Ishikawa (cell line): Measurements from ENCODE around the gene ACP1.

Experiments used
- CEBPB ChIP-seq: IDR thresholded peaks from 2 replicates; pipeline ENCODE4 v1.6.1; 2012
- CREB1 ChIP-seq: IDR thresholded peaks from 2 replicates; pipeline ENCODE4 v1.6.1; 2012; ENCODE audit warnings: low read depth
- EP300 ChIP-seq: IDR thresholded peaks from 2 replicates; pipeline ENCODE4 v1.6.1; 2012; ENCODE audit warnings: borderline replicate concordance
- TAF1 ChIP-seq: IDR thresholded peaks from 2 replicates; pipeline ENCODE4 v1.6.1; 2012; ENCODE audit warnings: low read depth, mild to moderate bottlenecking
- YY1 ChIP-seq: IDR thresholded peaks from 2 replicates; pipeline ENCODE4 v1.6.1; 2012; ENCODE audit warnings: low read depth
- TF ChIP-seq, protein P1 (sequence below): IDR thresholded peaks from 2 replicates; pipeline ENCODE4 v1.6.1; 2012
- TF ChIP-seq, protein P2 (sequence below): IDR thresholded peaks from 2 replicates; pipeline ENCODE4 v1.6.1; 2012; ENCODE audit warnings: low read depth, mild to moderate bottlenecking

DNA sequence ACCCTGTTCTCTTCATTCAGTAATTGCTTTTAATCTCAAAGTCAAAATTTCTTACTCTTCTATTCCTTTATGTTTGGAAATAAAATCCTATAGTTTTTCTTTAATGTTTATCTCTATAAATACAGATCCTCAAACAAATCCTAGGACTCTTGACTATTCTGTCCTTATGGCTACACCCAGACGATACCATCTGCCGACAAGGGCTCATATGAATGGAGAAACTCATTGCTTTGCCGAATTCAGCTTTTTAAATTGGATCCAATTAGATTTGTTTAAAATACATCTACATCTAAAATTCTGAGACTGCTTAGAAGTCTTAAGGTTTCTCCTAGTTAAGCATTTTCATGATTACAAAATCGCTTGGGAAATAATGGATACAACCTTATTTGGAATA lies 14.2 kb downstream of the ACP1 start:
- TF ChIP-seq EP300 (no peak), TAF1 (no peak), CEBPB (no peak), YY1 (no peak), CREB1 (no peak)
- TF ChIP-seq, protein P1, sequence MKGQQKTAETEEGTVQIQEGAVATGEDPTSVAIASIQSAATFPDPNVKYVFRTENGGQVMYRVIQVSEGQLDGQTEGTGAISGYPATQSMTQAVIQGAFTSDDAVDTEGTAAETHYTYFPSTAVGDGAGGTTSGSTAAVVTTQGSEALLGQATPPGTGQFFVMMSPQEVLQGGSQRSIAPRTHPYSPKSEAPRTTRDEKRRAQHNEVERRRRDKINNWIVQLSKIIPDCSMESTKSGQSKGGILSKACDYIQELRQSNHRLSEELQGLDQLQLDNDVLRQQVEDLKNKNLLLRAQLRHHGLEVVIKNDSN, result no peak
- TF ChIP-seq, protein P2, sequence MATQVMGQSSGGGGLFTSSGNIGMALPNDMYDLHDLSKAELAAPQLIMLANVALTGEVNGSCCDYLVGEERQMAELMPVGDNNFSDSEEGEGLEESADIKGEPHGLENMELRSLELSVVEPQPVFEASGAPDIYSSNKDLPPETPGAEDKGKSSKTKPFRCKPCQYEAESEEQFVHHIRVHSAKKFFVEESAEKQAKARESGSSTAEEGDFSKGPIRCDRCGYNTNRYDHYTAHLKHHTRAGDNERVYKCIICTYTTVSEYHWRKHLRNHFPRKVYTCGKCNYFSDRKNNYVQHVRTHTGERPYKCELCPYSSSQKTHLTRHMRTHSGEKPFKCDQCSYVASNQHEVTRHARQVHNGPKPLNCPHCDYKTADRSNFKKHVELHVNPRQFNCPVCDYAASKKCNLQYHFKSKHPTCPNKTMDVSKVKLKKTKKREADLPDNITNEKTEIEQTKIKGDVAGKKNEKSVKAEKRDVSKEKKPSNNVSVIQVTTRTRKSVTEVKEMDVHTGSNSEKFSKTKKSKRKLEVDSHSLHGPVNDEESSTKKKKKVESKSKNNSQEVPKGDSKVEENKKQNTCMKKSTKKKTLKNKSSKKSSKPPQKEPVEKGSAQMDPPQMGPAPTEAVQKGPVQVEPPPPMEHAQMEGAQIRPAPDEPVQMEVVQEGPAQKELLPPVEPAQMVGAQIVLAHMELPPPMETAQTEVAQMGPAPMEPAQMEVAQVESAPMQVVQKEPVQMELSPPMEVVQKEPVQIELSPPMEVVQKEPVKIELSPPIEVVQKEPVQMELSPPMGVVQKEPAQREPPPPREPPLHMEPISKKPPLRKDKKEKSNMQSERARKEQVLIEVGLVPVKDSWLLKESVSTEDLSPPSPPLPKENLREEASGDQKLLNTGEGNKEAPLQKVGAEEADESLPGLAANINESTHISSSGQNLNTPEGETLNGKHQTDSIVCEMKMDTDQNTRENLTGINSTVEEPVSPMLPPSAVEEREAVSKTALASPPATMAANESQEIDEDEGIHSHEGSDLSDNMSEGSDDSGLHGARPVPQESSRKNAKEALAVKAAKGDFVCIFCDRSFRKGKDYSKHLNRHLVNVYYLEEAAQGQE, result no peak
